GM18858 (cell line): ENCODE results near the gene ATP7B.
"Not testable (repeated sequence)": the region's sequence is repeated elsewhere in the genome, so short reads cannot be mapped to it uniquely, and the experiment has no call there.

Source experiments
- ATAC-seq: cut with Tn5 transposase; IDR thresholded peaks from one replicate; pipeline ENCODE4 v1.9.1; 2021; ENCODE audit not compliant: unreplicated experiment

Gene ATP7B

DNA sequence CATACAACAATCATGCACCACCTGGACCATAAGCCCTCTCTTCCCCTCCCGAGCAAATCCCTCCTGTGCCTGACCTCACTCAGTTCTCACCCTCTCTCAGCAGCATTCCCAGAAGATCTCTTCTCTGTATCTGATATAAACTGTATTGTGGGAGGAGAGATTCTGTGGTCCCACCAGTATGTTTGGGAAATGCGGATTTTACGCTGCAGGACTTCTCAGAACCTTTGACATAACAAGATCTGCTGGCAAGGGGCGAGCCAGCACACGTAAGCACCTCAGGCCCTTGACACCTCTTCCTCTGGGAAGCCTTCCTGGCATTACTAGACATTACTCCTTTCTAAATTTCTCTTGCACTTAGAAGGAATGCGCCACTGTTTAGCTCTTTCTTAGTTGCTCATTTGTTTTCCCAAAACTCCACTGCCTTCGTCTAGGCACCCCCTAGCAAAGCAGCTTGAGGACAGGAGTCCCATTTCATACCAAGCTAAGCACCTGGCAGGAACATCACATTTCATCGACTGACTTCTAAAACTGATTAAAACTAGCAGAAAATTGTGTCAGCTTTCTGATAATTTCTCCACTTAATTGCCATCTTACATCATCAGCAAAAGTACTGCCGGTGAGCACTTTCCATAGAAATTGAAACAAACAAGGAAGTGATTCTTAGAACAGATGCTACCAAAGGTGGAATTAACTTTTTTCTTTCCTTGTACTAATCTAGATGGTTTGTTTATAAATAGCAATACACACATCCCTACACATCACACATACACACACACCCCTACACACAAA, 86.3 kb downstream of the ATP7B start:
- no peak for ATAC-seq

DNA sequence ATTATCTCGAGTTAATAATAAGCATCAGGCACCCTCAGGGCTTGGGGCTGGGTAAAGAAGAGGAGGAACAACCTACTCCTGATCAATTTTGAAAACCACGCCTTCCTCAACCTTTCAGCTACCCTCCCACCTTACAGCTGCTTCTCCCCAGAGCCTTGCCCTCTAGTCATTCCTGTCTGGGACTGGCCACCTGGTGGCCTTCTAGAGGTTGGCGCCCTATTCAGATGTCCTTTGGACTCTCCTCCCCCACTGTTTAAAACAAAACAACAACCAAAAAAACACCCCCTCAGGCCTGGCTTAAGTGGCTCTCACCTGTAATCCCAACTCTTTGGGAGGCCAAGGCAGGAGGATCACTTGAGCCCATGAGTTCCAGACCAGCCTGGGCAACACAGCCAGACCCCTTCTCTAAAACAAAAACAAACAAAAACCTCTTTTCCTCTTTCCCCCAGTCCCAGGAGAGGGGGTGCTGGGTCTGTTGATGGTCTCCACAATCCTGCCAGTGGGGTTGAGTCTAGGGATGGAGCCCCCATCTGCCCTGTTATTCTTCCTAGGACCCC, 87.2 kb downstream of the ATP7B start:
- no peak for ATAC-seq

DNA sequence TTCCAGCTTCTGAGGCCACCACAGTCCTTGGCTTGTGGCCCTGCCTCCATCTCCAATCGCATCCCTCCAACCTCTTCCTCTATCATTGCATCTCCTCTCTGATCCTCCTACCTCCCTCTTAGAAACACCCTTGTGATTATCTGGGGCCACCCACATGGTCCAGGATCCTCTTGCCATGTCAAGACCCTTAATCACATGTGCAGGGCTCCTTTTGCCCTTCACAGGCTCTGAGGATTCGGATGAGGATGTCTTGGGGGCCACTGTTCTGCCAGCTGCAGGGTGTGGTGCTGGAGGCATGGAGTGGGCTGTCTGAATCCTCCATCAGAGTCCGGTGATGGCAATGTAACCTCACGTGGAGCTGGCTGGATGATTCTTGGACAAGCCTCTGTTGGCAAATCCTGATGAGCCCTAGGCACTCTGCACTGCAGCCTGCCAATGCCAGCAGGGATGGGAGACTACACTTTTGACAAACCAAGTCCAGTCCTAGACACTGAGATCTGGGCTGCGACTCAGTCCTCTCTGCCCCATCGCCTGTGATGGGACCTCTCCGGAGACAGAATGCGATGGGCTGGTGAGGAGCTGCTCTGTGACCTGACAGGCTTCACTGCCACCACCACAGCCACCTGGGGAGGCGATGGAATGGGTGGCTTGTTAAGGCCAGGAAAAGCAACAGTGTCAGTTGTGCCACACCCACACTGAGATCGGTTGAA, 88.3 kb downstream of the ATP7B start:
- no peak for ATAC-seq

DNA sequence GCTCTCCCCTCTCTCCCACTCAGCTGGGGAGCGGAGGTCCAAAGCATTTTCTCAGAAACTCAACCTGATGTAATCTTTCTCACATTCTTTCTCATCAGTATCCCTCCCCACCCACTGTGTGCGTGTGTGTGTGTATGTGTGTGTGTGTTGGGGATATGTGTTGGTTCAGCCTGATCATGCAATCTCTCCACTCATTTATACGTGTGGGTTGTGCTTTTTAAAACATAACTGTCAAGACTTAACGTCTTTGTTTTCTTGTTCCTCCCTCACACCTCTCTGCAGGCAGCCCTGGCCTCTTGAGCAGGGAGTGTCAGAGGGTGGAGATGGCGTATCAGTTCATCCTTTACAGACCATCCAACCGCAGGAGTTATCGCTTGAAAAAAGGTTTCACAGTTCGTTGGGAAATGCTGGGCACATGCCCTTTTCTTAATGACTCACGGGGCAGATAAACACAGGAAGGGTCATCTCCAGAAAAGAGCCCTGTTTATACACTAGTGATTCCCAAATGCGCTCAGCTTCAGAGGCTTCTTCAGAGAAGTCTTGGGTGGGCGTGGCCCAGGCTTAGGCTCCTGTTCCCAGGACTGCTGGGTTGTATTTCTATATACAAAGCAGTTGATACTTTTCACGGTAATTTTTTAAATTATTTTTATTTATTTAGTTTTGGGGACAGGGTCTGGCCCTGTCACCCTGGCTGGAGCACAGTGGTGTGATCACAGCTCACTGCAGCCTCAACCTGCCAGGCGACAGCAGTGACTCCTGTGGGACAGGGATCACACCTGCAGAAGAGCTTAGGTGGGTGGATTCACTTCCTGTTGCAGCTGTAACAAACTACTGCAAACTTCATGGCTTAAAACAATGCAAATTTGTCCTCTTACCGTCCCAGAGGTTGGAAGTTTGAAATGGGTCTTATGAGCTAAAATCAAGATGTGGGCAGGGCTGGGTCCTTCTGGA, 89.2 kb downstream of the ATP7B start:
- no peak for ATAC-seq

DNA sequence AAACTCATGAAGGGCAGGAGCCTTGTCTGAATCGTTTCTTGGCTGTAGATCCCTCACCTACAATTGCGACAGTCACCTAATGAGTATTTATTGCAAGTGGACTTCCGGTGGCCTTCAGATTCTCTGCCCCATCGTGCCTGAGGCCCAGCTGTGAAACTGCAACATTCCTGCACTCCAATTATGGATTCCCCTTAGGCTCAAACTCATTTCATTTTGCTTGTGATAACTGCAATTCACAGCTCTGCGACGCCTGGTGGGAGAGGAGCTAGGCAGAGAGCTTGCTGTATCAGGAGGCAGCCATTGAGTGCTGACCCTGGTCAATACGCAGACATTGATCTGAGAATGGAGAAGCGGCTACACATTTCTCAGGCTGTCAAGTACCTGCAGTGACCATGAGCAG, 90.5 kb downstream of the ATP7B start:
- no peak for ATAC-seq

DNA sequence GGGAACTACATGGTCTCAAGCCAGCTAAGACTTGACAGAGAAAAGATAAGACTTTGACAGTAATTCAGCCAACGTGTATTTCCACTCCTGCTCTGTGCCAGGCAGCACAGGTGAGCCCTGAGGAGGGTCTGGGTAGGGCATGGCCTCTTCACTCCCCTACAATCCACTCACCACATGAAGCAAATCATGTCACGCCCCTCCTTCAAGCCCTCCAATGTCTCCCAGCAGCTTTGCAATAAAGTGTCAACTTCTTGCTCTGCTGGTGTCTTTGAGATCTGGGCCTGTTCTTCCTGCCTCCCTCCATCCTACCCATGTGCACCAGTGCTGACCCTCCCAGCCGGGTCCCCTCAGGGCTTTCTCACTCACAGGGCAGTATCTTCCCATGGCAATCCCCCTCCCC, 91.0 kb downstream of the ATP7B start:
- no peak for ATAC-seq

DNA sequence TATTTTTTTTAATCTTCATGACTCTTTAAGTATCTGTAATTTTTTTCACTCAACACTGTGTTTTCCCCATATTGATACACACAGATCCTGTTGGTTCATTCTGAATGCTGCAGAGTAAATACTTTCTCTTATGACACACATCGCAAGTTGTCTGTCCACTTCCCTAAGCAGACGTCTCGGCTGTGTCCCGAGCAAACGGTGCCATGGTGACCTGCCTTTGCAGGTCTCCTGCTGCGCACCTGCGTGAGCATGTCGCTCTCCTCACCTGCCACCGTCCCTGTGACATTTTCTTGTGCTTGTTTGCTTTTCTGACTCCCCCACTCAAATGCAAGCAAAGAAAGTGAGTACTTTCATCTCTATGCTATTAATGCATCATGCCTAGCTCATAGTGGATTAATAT, 91.7 kb downstream of the ATP7B start:
- ATAC-seq, result no peak

DNA sequence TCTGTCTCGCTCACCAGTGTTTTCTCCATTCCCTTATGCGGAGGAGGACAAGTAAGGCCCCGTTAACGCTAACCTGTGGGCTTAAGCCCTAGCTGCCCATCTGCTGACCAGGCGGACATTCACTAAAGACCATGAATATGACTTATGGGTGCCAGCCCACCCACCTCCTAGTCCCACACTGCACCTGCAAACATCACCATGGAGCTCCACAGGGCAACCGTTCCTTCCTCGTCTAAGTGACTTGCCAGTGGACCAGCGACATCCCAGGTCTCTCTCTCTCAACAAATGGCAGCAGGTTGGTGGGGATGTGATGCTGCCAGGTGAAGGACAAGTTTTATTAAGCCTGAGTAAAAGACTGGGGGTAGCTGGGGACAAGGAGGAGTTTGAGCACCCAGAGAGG, 94.3 kb downstream of the ATP7B start:
- no peak for ATAC-seq

DNA sequence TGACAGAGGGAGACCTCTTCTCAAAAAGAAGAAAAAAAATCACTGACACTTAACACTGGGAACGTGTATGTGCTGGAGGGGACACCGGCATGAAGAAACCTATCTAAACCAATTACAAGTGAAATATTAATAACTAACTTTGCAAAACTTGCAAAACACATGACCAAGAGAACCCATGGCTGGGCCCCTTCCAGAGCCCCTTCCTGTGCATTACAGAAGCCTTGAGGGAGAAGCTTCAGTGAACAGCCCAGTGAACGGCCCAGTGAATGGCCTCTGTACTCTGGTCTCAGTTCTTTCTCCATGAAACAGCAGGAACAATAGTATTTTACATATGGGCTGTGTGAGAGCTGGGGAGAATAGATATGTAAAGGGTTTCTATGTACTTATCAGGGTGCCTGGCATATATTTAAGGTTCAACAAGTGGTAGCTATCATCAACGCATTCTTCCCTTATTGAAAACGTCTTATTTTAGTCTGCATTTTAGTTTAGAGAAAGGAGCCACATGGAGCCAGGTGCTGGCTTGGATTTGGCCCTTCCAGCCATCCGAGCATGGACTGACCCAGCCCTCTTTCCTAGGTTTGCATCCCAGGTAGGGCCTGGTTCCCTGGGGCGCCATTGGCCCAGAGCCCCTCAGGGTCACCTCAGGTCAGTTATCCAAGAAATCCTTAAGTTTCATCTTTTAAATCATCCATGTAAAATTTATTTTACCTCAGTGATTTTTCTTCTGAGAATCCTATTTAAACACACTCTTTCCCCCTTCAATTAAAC, 95.0 kb downstream of the ATP7B start:
- no peak for ATAC-seq

DNA sequence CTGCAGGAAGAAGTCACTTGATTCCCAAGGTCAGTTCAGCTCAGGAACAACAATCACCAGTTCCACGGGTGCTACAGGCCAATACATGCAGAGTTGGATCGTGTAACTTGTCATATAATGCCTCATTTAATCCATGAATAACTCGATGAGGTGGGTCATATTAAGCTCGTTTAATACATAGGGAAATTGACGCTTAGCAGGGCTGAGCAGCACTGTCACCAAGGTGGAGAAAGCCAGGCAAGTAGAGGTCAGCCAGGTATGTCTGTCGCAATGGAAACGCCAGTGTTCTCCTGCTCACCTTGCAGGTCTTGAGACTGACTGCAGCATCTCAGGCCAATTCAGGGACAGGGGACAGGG, 97.1 kb downstream of the ATP7B start:
- no peak for ATAC-seq

DNA sequence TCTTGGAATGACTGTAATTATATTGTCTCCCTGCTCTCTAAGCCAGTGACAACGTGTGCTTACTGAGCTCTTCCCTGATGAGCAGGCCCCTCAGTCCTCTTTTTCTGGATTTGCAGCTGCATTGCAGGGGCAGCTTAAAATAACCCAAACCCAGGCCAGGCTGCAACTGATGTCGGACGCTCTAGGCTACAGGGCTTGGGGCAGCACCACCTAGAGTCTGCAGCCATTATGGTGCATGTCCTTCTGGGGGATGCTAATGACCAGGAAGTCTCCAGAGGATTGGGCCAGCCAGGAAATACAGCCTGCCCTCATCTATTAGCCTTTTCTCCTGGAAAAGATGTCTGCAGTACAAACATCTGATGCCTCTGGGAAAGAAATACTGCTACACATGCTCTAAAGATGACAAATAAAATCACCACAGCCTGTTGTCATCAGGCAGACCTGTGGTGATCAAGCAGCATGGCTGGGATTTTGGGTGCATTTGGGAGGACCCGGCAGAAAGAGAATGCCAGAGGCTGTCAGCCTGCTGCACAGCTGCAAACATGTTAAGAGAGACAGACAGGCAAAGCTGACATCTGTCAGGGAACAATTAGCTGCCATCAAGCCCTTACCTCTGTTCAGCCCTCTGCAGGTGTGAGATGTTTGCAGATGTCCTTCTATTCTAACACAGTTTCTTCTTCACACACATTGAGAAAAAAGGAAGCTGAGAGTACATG, 97.7 kb downstream of the ATP7B start:
- no peak for ATAC-seq

DNA sequence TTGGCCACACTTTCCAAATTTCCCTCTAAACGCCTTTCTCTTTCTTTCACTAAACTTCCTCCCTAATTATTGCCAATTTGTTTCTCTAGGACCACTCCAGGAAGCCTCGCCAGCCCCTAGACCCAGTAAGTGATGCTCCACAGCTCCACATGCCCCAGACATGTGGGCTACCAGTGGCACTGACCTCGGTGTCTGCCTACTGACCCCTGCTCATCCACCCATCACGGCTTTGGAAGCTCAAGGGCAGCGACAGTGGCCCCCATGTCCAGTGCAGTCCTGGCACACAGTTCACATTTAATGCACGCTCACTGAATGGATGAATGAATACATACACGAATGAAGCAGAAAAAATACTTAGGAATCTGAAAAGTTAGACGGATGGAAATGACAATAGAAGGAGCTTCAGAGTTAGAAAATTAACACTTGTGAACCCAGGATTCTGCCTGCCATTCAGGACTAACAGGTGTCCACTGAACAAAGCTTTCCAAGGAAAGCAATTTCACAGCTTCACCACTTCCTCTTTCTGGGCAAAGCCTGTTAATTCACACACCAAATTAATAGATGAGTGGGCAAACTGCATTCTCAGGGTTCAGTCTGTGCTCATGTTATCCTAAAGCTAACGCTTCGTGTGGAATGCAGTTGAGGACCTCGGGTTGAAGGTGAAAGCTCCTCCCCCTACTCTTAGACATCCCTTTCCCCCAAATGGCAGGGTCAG, 98.6 kb downstream of the ATP7B start:
- no peak for ATAC-seq

DNA sequence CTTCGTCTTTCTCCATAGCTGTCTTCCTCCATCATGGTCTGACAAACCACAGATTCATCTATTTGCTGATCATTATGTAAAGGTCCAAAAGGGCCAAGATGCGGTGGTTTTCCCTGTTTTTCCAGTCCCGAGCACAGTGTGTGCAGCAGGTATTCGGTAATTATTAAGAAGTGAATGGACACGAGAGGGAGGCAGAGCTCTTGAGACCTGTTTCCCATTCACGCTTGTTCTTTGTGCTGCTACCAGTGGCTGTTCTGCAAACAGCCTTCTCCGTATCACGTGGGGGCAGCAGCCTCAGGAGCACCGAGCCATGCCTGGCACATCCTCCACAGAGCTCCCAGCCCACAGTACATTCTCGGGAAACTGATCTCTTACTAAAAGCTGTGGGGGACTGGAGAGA, 99.2 kb downstream of the ATP7B start:
- no peak for ATAC-seq

DNA sequence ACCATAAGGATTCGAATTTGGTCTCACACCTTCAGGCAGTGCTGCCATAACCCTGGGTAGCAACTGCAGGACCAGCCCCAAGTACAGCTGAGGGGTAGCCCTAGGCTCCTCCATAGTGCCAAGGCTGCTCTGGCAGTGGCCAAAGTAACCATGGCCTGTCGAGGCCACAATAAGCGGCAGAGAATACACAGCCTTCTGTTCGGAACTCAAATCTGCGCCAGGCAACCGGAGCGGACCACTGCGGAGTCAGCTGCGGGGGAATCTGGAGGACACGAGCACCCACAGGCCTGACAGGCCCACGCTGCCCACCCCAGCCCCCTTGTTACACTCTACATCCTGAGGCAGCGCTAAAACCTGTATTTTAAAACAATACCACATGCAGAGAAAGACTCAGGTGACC, 100.7 kb downstream of the ATP7B start:
- ATAC-seq, result no peak

DNA sequence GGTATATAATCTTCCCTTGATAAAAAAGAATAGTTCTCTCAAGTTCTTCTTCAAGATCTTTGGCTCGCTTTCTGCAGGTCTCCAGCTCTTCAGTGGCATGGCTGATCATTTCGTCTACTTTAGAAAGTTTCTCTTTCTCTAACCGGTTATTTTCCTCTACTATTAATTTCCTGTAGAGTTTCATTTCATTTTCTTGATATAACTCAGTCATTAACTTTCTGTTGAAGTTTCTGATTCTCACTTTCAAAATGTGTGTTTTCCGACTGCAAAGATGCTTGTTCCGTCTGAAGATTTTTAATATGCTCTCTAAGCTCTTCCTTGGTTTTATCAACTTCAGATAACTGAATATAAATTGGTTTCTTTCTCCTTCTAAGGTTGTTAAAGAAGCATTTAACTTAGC, 102.0 kb downstream of the ATP7B start:
- ATAC-seq, result not testable (repeated sequence)

DNA sequence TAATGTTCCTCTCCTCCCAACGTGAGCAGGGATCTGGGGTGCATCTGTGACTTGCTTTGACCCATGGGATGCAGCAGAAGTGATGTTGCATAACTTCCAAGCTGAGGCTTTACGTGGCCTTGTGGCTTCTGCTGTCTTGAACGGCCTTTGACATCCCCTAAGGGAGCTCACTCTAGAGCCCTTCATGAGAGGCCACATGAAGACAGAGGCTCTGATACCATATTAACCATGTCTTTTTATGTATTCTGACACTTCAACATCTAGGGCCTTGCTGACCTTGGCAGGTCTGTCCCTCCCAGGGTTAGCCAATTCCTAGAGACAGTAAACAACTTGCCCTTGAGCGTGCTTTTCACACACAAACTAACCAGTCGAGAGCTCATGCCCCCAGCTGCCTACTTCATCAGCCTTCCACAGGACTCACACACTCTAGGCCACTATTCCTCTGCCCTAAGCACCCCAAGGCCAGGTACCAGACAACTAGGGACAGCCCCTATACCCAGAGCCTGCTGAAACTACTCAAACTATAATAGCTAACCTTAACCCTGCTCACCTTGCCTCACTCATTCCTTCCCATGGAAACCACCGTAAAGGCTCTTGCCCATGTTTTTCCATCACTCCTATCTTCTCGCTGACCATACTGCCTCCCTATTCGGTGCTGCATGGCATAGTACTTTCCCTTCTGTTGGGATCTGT, 104.1 kb downstream of the ATP7B start:
- no peak for ATAC-seq

DNA sequence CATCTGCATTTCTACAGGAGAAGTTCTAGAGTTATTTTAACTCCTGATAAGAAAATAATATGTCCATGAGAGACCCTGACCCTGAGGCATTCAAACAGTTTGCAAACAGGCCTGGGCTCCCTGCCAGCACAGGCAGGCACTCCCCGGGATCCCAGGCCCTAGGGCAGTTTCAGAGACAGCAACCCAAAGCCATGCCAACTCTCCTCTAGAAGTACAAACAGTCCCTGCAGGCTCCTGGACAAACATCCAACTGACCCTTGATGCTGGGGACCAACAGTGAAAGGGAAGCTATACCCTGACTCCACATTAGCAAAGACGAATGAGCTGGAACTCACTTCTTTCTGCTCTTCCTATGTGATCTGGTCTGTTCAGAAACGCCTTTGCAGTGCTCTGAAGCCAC, 104.7 kb downstream of the ATP7B start:
- no peak for ATAC-seq

DNA sequence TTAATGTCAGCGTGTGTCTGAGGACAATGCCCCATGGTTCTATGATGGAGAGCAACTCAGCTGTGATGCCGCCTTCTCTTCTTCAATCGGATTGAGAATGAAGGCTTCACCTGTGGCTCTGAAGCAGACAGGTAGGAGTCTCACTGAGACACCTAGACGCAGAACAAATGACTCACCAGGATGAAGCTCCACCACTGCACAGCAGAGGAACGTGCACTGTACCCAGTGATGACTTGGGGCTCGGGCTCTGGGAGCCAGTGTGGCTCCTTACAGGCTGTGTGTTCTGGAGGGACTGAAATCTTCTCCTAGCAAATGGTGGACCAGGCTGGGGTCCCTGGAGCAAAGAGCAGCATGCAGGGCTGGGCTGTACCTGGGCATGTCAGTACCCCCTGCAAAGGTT, 105.5 kb downstream of the ATP7B start:
- no peak for ATAC-seq

DNA sequence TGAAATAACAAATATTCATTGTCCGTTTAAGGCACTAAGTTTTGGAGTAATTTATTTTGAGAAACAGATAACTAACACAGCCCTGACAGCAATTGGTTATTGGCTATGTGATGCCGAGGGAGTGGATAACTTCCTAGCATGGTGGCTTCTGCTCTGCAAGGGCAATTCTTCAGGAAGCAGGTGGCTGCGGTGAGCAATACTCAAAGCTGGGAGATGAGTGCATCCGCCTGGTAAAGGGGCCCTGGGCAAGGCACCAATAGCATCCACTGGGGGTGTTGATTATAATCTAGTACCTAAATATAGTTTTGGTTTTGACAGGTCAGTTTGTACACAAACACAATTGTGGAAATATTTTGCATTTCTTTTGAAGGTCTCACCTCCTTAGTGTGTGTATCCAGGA, 108.5 kb downstream of the ATP7B start:
- no peak for ATAC-seq
